ENCODE measurements around the gene ZNF691.
"Not testable (repeated sequence)": the region's sequence is repeated elsewhere in the genome, so short reads cannot be mapped to it uniquely, and the experiment has no call there.

Gene ZNF691, protein sequence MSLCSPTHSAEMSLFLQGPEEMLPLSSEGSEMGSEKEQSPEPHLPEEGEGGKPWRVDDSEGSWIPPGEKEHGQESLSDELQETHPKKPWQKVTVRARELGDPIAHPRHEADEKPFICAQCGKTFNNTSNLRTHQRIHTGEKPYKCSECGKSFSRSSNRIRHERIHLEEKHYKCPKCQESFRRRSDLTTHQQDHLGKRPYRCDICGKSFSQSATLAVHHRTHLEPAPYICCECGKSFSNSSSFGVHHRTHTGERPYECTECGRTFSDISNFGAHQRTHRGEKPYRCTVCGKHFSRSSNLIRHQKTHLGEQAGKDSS

GRCh38 chr1:42846257-42847110, at the start of gene ZNF691:
TSS of gene ZNF691 (plus strand) at chr1:42846613. CDS start at chr1:42849659, 3,046 bp downstream.
- DNase-seq: peak; percentile 96

DNA sequence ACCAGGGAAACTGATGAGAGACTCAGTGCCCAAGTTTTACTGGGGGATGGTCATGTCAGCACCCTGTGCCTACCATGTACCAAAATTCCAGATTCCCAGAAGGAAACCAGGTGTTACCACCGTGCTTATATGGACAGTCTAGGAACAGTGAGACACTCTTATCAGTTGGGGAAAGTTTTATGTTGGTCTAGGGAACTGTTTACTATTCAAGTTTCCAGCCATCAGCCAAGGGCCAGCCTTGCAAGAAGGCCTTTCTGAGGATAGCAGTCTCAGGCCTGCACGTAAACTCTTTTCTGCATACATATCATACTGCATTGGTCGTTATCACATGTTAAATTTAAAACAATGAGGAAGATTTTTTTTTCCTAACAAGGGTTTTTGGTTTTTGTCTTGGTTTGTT, 49.0 kb upstream of the ZNF691 start:
- no peak for DNase-seq

GRCh38 chr1:42797979-42798378, 48.4 kb upstream of the ZNF691 start:
- DNase-seq: no peak

GRCh38 chr1:42801832-42802473, 44.5 kb upstream of the ZNF691 start:
- no peak for DNase-seq

DNA sequence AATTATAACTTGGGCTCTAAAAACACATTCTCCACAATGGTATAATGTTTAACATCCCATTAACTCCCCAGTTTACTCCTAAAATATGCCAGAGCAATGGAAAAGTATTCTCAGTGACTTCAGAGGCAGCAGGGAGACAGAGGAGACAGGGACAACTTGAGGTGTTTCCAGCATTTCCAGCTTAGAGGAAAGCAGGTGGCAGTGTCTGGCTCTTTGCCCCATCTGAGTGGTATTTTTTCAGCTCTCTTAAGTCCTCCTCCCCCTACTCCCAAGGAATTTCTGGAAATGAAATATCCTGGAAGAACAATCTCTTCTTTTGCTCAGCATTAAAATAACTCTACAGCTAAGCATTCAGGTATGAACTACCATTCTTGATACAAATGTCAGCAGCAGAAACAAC, 40.2 kb upstream of the ZNF691 start:
- no peak for DNase-seq

DNA sequence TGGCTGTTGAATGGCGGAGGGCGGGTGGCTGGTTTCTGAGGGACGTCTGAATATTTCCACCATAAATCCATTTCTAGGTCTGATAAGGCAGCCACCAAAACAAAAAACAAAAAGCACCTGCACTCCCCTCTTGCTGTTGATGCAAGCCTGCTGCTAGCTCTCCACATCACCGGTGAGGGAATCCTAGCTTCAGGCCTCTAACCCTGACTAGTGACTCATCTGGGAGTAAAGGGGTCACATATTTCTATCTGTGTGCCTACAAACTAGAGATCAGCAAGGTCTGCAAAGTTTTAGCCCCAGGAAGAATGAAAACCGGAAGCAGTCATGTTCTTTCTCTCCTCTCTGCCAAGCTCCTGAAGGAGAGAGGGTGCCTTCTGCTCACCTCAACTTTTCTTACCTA, 39.8 kb upstream of the ZNF691 start:
- no peak for DNase-seq

GRCh38 chr1:42807056-42807668, 39.3 kb upstream of the ZNF691 start:
- no peak for DNase-seq

GRCh38 chr1:42814815-42815214, 31.6 kb upstream of the ZNF691 start:
- not testable (repeated sequence) for DNase-seq

DNA sequence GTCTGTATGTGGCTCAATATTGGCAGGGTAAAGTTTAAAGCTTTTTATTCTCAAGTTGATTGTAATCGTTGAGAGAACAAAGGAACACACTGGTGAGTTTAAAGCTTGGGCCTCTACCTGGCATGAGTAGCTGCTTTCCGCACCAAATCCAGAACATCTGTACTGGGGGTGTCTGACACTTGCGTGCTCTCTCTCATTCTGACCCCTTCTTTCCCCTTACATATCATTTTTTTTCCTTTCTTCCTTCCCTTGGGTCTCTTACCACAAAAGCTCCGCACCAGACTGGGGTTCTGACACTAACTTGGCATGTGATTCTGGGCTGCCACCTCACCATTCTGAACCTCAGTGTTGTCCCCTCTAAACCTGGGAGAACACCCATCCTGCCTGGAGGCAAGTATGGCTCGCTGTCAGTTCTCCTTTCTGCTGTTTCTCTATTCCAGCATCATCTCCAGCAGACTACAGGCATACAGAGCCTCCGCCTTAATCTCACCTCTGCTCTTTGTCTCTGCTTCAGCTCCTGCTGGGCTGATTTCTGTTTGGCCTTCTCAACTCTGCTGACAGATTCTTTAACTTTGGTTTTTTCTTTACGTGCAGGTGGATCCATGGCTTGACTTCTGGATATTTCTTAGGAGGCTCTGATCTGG, 30.4 kb upstream of the ZNF691 start:
- DNase-seq: peak; percentile 5

DNA sequence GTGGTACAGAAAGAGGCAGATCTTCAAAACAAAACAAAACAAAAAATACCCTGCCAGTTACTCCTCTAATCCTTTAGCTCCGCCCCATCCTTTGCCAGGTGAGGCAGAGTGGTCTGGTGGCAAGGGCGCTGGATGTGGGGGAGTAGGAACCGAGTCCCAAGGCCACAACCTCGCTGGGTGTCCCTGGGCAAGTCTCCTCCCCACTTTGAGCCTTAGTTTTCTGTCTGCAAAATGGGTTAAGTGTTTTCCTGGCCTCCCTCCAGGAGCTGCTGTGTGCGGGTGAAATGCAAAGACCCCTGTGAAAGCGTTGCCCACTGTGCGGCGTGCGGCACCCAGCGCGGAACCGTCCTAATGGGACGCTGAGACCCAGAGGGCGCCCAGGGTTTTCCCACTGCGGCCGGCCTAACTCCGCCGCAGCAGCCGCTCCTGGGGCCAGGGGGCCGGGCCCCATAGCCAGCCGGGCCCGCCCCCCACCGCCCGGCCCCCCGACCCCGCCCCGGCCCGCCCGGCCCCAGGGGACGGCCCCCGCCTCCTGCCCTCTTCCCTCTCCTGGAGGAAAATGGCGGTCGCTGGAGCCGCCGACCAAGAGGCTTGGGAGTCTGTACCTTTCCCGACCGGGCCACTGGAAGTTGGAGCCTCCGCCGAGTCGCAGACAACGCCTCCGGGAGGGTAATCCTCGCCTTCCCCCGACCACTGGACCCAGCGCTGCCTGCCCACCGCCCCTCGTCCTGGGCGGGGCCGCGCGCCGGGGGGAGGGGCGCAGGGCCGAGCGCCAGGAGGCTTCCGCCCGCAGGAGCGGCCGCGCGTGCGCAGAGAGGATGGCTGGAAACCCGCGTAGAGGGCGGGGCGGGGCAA, 29.6 kb upstream of the ZNF691 start, which contains the start of the genes ERMAP and SVBP:
Gene ERMAP, plus strand, starts transcription at position 538 of the 855 bp plus-strand sequence. CDS start 13,327 bp downstream, outside the sequence.
Gene SVBP, minus strand, starts transcription at position 813 of the 855 bp plus-strand sequence. CDS start 853 bp downstream, outside the sequence.
- peak; percentile 97 for DNase-seq

- DNase-seq: no peak
These were observed 29.0 kb upstream of the ZNF691 start for GRCh38 chr1:42817440-42817767.

- no peak for DNase-seq
These were observed 28.4 kb upstream of the ZNF691 start for GRCh38 chr1:42817976-42818375.

DNA sequence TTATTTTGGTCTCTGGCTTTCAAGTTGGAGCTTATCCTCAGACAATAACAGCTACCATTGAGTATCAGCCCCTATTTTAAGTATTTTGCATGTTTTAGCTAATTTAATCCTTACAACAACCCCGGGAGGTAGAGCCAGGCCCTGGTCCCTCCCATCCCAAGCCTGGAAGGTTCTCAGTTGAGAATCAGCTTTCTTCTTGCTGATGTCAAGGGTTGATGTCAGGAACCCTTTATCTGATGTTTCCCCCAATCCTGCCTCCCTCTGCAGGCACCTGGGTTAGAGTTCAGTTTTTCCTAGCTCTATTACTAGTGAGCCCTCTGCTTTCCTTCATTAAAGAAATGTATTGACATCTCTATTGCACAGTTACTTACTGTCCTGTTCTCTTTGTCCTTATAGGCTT, 25.6 kb upstream of the ZNF691 start:
- no peak for DNase-seq

GRCh38 chr1:42821690-42822089, 24.7 kb upstream of the ZNF691 start:
- DNase-seq: no peak

DNA sequence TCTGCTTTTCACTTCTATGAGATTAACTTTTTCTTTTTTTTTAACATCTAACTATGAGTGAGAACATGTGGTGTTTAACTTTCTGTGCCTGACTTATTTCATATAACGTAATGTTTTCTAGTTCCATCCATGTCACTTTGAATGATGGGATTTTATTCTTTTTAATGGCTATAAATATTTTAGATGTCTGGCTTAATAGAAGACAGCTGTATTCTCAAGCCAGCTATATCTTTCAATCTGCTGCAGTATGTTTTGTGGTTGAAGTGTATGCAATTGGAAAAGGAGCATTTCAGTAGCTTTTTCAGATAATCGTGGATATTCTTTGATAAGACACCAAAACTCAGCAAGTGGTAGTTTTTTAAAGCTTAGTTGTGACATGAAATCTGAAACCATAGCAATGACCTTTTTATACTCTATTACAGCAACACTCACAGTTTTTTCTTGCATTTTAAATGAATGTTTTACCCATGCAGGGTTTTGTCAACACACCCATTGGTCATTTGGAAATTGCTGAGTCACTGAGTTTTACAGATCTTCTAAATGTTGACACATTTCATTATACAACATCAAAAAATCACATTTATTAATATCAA, 23.5 kb upstream of the ZNF691 start:
- DNase-seq: peak; percentile 7

DNA sequence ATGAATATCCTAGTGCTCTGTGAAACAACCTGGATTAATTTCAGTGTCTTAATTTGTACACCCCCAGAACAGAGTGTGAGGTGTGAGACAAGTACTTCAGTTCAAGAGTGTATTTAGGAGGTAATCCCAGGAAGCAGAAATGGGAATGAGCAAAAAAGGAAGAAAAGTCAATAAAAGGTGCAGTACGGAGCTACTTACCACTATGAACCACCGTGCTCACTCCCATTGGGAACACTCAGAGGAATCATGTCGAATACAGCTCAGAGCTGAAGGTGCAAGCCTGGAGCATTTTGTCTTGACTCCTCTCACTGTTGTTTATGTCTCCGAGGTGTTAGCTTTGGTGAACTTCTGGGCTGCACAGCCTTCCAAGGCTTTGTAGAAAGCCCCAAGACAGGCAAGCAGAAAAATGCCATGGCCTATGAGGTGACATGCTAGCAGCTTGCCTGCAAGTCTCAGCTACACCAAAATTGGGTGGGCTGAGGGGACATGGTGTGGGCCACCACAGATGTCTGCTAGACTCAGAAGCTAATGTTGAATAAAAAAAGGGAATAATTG, 21.9 kb upstream of the ZNF691 start:
- no peak for DNase-seq

GRCh38 chr1:42825036-42825851, 21.2 kb upstream of the ZNF691 start:
- no peak for DNase-seq

DNA sequence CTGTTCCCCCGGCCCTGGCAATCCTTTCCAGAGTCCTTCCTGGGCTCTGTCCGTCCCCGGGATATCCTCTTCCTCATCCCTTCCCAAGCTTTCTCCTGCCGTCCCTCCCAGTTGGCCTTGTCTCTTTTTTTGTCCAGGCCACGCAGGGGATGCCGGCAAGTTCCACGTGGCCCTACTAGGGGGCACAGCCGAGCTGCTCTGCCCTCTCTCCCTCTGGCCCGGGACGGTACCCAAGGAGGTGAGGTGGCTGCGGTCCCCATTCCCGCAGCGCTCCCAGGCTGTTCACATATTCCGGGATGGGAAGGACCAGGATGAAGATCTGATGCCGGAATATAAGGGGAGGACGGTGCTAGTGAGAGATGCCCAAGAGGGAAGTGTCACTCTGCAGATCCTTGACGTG, 15.8 kb upstream of the ZNF691 start:
- DNase-seq: no peak

DNA sequence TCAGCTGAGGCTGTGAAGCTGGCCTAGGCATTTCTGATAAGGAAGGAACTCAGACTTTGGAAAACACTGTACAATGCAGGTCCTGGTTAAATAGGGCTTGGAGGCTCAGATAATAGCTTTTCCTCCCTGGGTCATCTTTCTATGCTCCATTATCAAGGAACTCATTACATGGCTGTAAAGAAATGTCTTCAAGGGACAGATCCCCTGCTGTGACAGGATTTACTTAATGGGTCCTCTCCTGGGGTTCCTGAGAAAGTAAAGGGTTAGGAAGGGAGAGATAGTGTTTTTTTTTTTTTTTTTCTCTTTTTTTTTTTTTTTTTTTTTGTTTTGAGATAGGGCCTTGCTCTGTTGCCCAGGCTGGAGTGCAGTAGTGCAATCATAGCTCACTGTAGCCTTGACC, 15.1 kb upstream of the ZNF691 start:
- DNase-seq: no peak

All from activated CD4-positive, alpha-beta T cell treated with anti-CD3 and anti-CD28 coated beads, Interleukin-2, Interleukin-6, amounts not matched to agents 100 ng/mL and 50 ng/mL, durations not matched to agents 16 hours and 8 hours (primary cell).